Prostate gland (tissue), 2 donors: ENCODE data around the gene ATAD3C.

ENCODE experiments used
- CTCF ChIP-seq, 4 experiments: fragments of 200-600 bp in 2 of 4; fragments of 450-650 bp in 2 of 4; sonication (generic) in 2 of 4; IDR thresholded peaks; 1 replicate in 3 of 4; 2 replicates in 1 of 4; pipeline ENCODE4 v1.5.1; 2016 to 2019; ENCODE audit warnings: antibody characterized with exemption in 4 of 4, mild to moderate bottlenecking in 2 of 4, moderate library complexity in 2 of 4
- POLR2A ChIP-seq: fragments of 450-650 bp; IDR thresholded peaks from one replicate; pipeline ENCODE4 v1.6.1; 2016; ENCODE audit warnings: antibody characterized with exemption, mild to moderate bottlenecking

GRCh38 chr1:1510912-1511532 lies 61.5 kb downstream of the ATAD3C start:
- no peak for TF ChIP-seq CTCF (IDR thresholded peaks at IDR 0.05)
- TF ChIP-seq POLR2A, result no peak
